GM06990 (cell line): Measurements from ENCODE around the gene ADAR.

Source experiments
- DNase-seq: peaks from one replicate; pipeline ENCODE4 v3.0.0-alpha.2; 2011; ENCODE audit not compliant: insufficient read length; ENCODE audit errors: extremely low read depth
- H3K27me3 ChIP-seq: replicated peaks from 2 replicates; pipeline ENCODE4 v1.6.0; 2011; ENCODE audit warnings: low read length; ENCODE audit not compliant: control insufficient read depth, insufficient read depth
- H3K36me3 ChIP-seq: 2 replicates; pipeline ENCODE4 v1.5.1; 2011; ENCODE audit warnings: low read length; ENCODE audit not compliant: control insufficient read depth, insufficient read depth
- H3K4me3 ChIP-seq: replicated peaks from 2 replicates; pipeline ENCODE4 v1.5.1; 2011; ENCODE audit warnings: low read depth, mild to moderate bottlenecking, control low read depth, low read length
- CTCF ChIP-seq: IDR thresholded peaks from 2 replicates; pipeline ENCODE4 v1.5.1; 2011; ENCODE audit warnings: low read length, control low read depth, mild to moderate bottlenecking, inconsistent platforms; ENCODE audit not compliant: insufficient read depth, poor library complexity, severe bottlenecking

Gene ADAR

GRCh38 chr1:154594811-154595210 lies 13.2 kb downstream of the ADAR start:
- Histone ChIP-seq H3K36me3 (peaks cover 54% of the 10 kb centered on the region), H3K27me3 (no peaks in the 10 kb centered on the region), H3K4me3 (no peak overlapping the region)
- TF ChIP-seq CTCF = no peak
- DNase-seq = no peak

- TF ChIP-seq CTCF = no peak
- no peak for DNase-seq
- Histone ChIP-seq H3K27me3 (no peaks in the 10 kb centered on the region), H3K36me3 (peaks cover 53% of the 10 kb centered on the region), H3K4me3 (no peak overlapping the region)
Observed at GRCh38 chr1:154593390-154593789, 14.6 kb downstream of the ADAR start.

- no peak for TF ChIP-seq CTCF
- peaks cover 49% of the 10 kb centered on the region for H3K36me3 ChIP-seq
Observed at GRCh38 chr1:154591206-154591605, 16.8 kb downstream of the ADAR start.

GRCh38 chr1:154590756-154591155 lies 17.2 kb downstream of the ADAR start:
- TF ChIP-seq CTCF = no peak
- Histone ChIP-seq H3K27me3 (no peaks in the 10 kb centered on the region), H3K36me3 (peaks cover 49% of the 10 kb centered on the region), H3K4me3 (no peak overlapping the region)
- DNase-seq = no peak

More at GRCh38 chr1:154591206-154591605, 16.8 kb downstream of the ADAR start:
- DNase-seq = no peak
- Histone ChIP-seq H3K27me3 (no peaks in the 10 kb centered on the region), H3K4me3 (no peak overlapping the region)

- peaks cover 49% of the 10 kb centered on the region for H3K36me3 ChIP-seq
- H3K4me3 ChIP-seq = no peak overlapping the region
- no peak for DNase-seq
- TF ChIP-seq CTCF = no peak
- H3K27me3 ChIP-seq = no peaks in the 10 kb centered on the region
Observed at GRCh38 chr1:154589780-154590179, 18.2 kb downstream of the ADAR start.

DNA sequence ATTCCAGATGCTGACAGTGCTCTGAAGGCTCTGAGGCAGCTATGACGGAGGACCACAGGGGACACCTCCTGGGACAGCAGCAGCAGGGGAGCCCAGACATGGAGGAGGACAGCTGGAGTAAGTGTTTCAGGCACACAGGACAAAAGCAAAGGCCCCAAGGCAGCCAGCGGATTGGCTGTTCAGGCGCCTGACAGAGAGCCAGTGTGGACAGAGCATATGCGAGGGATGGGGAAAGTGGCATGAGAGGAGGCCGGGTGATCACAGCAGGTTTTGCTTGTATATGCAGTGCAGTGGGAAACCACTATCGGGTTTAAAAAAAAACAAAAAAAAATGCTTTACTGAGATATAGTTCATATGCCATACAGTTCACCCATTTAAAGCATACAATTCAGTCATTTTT lies 21.3 kb downstream of the ADAR start:
- no peak for TF ChIP-seq CTCF
- DNase-seq = no peak
- H3K27me3 ChIP-seq = no peaks in the 10 kb centered on the region
- H3K36me3 ChIP-seq = peaks cover 57% of the 10 kb centered on the region
- H3K4me3 ChIP-seq = no peak overlapping the region
